ENCODE measurements around the gene LRRC8D. TPM values are rescaled to one million over a fixed set of nuclear protein-coding genes. Genes with fewer than 3 reads are reported as not detected.

LRRC8D gene
- total and polyA plus RNA-seq, 4 donors, result 7.1 to 17.4 (median 14.4) TPM

DNA sequence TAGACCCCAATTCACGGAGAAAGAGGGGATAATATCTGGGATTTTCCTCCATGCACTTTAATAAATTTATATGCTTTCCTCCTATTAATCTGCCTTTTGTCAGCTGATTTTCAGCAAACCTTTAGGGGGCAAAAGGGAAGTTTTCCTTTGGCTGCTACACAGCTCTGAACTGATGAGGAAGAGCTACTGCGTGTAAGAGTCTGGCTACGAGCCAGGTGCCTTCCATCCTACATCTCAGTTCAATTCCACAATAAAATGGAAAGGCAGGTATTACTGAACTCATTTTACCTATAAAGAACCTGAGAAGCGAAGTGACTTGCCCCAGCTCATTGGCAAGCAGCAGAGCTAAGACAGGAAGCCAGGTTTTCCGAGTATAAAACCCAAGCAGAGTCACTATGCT lies 145.8 kb downstream of the LRRC8D start:
- Histone ChIP-seq H3K36me3 (ENCODE audit: control insufficient read depth in 4 of 4, insufficient read depth in 3 of 4, low read depth in 1 of 4, low read length in 3 of 4) (no peaks in the 10 kb centered on the region), H3K27ac (ENCODE audit: low read depth in 1 of 2, low read length in 2 of 2) (no peak overlapping the region), H3K4me3 (ENCODE audit: low read depth in 1 of 3, low read length in 3 of 3) (no peak overlapping the region), H3K9ac (ENCODE audit: low read depth in 1 of 2, low read length in 2 of 2) (no peak overlapping the region), H3K27me3 (ENCODE audit: control insufficient read depth in 4 of 4, insufficient read depth in 4 of 4, low read length in 3 of 4) (no peaks in the 10 kb centered on the region), H3K4me1 (ENCODE audit: control insufficient read depth in 4 of 4, insufficient read depth in 4 of 4, low read length in 3 of 4) (no peaks in the 10 kb centered on the region), H3K9me3 (ENCODE audit: control insufficient read depth in 4 of 4, low read length in 3 of 4) (no peaks in the 10 kb centered on the region)
- 72% methylated on average over 5 of the region's 5 CpGs for WGBS
- TF ChIP-seq TAF1 (conservative IDR thresholded peaks at IDR 0.05), result no peak
- TF ChIP-seq, protein P1, sequence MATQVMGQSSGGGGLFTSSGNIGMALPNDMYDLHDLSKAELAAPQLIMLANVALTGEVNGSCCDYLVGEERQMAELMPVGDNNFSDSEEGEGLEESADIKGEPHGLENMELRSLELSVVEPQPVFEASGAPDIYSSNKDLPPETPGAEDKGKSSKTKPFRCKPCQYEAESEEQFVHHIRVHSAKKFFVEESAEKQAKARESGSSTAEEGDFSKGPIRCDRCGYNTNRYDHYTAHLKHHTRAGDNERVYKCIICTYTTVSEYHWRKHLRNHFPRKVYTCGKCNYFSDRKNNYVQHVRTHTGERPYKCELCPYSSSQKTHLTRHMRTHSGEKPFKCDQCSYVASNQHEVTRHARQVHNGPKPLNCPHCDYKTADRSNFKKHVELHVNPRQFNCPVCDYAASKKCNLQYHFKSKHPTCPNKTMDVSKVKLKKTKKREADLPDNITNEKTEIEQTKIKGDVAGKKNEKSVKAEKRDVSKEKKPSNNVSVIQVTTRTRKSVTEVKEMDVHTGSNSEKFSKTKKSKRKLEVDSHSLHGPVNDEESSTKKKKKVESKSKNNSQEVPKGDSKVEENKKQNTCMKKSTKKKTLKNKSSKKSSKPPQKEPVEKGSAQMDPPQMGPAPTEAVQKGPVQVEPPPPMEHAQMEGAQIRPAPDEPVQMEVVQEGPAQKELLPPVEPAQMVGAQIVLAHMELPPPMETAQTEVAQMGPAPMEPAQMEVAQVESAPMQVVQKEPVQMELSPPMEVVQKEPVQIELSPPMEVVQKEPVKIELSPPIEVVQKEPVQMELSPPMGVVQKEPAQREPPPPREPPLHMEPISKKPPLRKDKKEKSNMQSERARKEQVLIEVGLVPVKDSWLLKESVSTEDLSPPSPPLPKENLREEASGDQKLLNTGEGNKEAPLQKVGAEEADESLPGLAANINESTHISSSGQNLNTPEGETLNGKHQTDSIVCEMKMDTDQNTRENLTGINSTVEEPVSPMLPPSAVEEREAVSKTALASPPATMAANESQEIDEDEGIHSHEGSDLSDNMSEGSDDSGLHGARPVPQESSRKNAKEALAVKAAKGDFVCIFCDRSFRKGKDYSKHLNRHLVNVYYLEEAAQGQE (IDR thresholded peaks at IDR 0.05), result no peak
- TF ChIP-seq NR2F2 (IDR thresholded peaks at IDR 0.05), result no peak
- no peak for TF ChIP-seq JUND (IDR thresholded peaks at IDR 0.05)
- TF ChIP-seq CTCF (IDR thresholded peaks at IDR 0.05; ENCODE audit: low read depth, low read length, missing input control), result no peak
- TF ChIP-seq RXRA (IDR thresholded peaks at IDR 0.05), result no peak
- no peak for TF ChIP-seq FOXA2 (IDR thresholded peaks at IDR 0.05)
- TF ChIP-seq, protein P2, sequence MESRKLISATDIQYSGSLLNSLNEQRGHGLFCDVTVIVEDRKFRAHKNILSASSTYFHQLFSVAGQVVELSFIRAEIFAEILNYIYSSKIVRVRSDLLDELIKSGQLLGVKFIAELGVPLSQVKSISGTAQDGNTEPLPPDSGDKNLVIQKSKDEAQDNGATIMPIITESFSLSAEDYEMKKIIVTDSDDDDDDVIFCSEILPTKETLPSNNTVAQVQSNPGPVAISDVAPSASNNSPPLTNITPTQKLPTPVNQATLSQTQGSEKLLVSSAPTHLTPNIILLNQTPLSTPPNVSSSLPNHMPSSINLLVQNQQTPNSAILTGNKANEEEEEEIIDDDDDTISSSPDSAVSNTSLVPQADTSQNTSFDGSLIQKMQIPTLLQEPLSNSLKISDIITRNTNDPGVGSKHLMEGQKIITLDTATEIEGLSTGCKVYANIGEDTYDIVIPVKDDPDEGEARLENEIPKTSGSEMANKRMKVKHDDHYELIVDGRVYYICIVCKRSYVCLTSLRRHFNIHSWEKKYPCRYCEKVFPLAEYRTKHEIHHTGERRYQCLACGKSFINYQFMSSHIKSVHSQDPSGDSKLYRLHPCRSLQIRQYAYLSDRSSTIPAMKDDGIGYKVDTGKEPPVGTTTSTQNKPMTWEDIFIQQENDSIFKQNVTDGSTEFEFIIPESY (IDR thresholded peaks at IDR 0.05), result no peak
- no peak for TF ChIP-seq RAD21 (IDR thresholded peaks at IDR 0.05)
- TF ChIP-seq SP1 (IDR thresholded peaks at IDR 0.05), result no peak
- TF ChIP-seq GABPA (IDR thresholded peaks at IDR 0.05 in 1 of 2, conservative IDR thresholded peaks at IDR 0.05 in 1 of 2), result no peak
- no peak for TF ChIP-seq HNF4A (conservative IDR thresholded peaks at IDR 0.05)
- TF ChIP-seq, protein P3, sequence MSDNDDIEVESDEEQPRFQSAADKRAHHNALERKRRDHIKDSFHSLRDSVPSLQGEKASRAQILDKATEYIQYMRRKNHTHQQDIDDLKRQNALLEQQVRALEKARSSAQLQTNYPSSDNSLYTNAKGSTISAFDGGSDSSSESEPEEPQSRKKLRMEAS (IDR thresholded peaks at IDR 0.05), result no peak
- TF ChIP-seq FOXA1 (IDR thresholded peaks at IDR 0.05), result no peak
- no peak for TF ChIP-seq EGR1 (IDR thresholded peaks at IDR 0.05; ENCODE audit: low read depth in 2 of 2)
- TF ChIP-seq, protein P4, sequence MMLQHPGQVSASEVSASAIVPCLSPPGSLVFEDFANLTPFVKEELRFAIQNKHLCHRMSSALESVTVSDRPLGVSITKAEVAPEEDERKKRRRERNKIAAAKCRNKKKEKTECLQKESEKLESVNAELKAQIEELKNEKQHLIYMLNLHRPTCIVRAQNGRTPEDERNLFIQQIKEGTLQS (IDR thresholded peaks at IDR 0.05), result no peak
- TF ChIP-seq YY1 (IDR thresholded peaks at IDR 0.05), result no peak
- no peak for DNase-seq (ENCODE audit: low spot score)

DNA sequence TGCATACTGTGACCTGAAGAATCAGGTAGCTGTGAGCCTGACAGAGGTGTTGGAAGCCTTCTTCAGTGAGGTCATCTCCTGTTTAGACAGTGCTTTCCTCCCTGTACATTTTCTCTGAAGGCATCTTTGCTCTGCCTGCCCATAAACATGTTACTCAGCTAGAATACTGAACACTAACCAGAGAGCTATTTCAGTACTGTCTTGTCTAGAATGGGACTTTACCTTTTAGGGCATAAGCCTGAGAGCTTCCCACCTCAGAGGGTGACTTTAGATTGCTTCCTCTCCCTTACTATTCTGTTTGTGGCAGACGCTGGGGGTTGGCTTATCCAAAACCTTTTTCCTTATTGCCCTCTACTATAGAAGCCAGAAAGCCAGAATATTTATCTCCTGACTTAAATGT lies 150.8 kb downstream of the LRRC8D start:
- Histone ChIP-seq H3K27me3 (ENCODE audit: control insufficient read depth in 4 of 4, insufficient read depth in 4 of 4, low read length in 3 of 4) (no peaks in the 10 kb centered on the region), H3K9ac (ENCODE audit: low read depth in 1 of 2, low read length in 2 of 2) (no peak overlapping the region), H3K4me3 (ENCODE audit: low read depth in 1 of 3, low read length in 3 of 3) (no peak overlapping the region), H3K36me3 (ENCODE audit: control insufficient read depth in 4 of 4, insufficient read depth in 3 of 4, low read depth in 1 of 4, low read length in 3 of 4) (no peaks in the 10 kb centered on the region), H3K27ac (ENCODE audit: low read depth in 1 of 2, low read length in 2 of 2) (no peak overlapping the region), H3K4me1 (ENCODE audit: control insufficient read depth in 4 of 4, insufficient read depth in 4 of 4, low read length in 3 of 4) (no peaks in the 10 kb centered on the region), H3K9me3 (ENCODE audit: control insufficient read depth in 4 of 4, low read length in 3 of 4) (no peaks in the 10 kb centered on the region)
- WGBS, result 85% methylated on average over 1 of the region's 1 CpG
- no peak for DNase-seq (ENCODE audit: low spot score)
- TF ChIP-seq FOXA1 (IDR thresholded peaks at IDR 0.05) (no peak), TAF1 (conservative IDR thresholded peaks at IDR 0.05) (no peak)

Data from liver (tissue), 9 donors.